ENCODE measurements around the gene IZUMO1R.
"Not testable (repeated sequence)": the region's sequence is repeated elsewhere in the genome, so short reads cannot be mapped to it uniquely, and the experiment has no call there.

The IZUMO1R gene

DNA sequence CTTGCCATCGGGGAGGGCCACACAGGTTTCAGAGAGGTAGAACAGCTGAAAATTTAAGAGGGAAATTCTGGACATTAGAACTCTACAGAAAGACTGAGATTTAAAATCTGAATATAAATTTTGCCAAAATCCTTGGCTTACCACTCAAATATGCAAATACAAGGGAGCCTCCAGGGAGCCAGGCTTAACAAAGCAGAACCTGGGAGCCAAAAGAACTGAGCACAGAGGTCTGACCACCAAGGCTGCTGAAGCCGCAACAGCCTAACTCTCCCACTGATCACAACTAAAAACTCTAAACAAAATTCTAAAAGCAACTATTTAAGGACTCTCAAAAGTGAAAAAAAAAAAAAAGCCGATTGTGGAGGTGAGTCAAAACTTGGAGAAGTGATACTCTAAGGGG, 34.3 kb downstream of the IZUMO1R start:
- no peak overlapping the region for H3K4me2 ChIP-seq (ENCODE audit: low read length)
- no peaks in the 10 kb centered on the region for H3K79me2 ChIP-seq (ENCODE audit: insufficient read depth, low read length)
- no peaks in the 10 kb centered on the region for H3K36me3 ChIP-seq (ENCODE audit: insufficient read depth, low read length)
- H4K20me1 ChIP-seq (ENCODE audit: insufficient read depth, low read length): no peaks in the 10 kb centered on the region
- TF ChIP-seq EZH2 (IDR thresholded peaks at IDR 0.05; ENCODE audit: borderline replicate concordance, low read length): no peak
- H3K4me3 ChIP-seq (ENCODE audit: low read depth, low read length, poor library complexity, severe bottlenecking): no peak overlapping the region
- H3K4me1 ChIP-seq (ENCODE audit: insufficient read depth, low read length, severe bottlenecking): no peaks in the 10 kb centered on the region
- H3K9me3 ChIP-seq (ENCODE audit: low read length): no peaks in the 10 kb centered on the region
- no peaks in the 10 kb centered on the region; the same call in 1 of the 2 replicates for H3K27me3 ChIP-seq (ENCODE audit: insufficient read depth, low read length)
- no peak overlapping the region for H3K9ac ChIP-seq (ENCODE audit: low read length)
- H3K9me2 ChIP-seq (ENCODE audit: low read depth, low read length): no peaks in the 10 kb centered on the region
- no peak overlapping the region for H2AFZ ChIP-seq (ENCODE audit: low read length)
- no peak overlapping the region for H3K27ac ChIP-seq (ENCODE audit: low read depth, low read length, poor library complexity, severe bottlenecking)
- no peaks in the 10 kb centered on the region for H3F3A ChIP-seq (ENCODE audit: insufficient read depth, low read length)

DNA sequence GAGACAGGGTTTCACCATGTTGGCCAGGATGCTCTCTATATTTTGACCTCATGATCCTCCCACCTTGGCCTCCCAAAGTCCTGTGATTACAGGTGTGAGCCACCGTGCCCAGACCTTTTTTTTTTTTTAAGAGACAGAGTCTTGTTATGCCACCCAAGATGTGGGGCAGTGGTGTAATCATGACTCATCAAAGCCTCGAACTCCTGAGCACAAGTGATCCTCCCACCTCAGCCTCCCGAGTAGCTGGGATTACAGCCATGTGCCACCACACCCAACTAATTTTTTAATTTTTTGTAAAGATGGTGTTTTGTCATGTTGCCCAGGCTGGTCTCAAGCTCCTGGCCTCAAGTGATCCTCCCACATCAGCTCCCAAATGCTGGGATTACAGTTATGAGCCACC, 37.9 kb downstream of the IZUMO1R start:
- Histone ChIP-seq H3K9me2 (ENCODE audit: low read depth, low read length) (no peaks in the 10 kb centered on the region), H3K4me3 (ENCODE audit: low read depth, low read length, poor library complexity, severe bottlenecking) (no peak overlapping the region), H3K36me3 (ENCODE audit: insufficient read depth, low read length) (no peaks in the 10 kb centered on the region), H3K9ac (ENCODE audit: low read length) (no peak overlapping the region), H3K79me2 (ENCODE audit: insufficient read depth, low read length) (no peaks in the 10 kb centered on the region), H3K27me3 (ENCODE audit: insufficient read depth, low read length) (no peaks in the 10 kb centered on the region), H3K9me3 (ENCODE audit: low read length) (no peaks in the 10 kb centered on the region), H3K4me1 (ENCODE audit: insufficient read depth, low read length, severe bottlenecking) (no peaks in the 10 kb centered on the region), H3K27ac (ENCODE audit: low read depth, low read length, poor library complexity, severe bottlenecking) (no peak overlapping the region), H4K20me1 (ENCODE audit: insufficient read depth, low read length) (no peaks in the 10 kb centered on the region), H2AFZ (ENCODE audit: low read length) (no peak overlapping the region), H3K4me2 (ENCODE audit: low read length) (no peak overlapping the region), H3F3A (ENCODE audit: insufficient read depth, low read length) (no peaks in the 10 kb centered on the region)
- TF ChIP-seq, protein P1, sequence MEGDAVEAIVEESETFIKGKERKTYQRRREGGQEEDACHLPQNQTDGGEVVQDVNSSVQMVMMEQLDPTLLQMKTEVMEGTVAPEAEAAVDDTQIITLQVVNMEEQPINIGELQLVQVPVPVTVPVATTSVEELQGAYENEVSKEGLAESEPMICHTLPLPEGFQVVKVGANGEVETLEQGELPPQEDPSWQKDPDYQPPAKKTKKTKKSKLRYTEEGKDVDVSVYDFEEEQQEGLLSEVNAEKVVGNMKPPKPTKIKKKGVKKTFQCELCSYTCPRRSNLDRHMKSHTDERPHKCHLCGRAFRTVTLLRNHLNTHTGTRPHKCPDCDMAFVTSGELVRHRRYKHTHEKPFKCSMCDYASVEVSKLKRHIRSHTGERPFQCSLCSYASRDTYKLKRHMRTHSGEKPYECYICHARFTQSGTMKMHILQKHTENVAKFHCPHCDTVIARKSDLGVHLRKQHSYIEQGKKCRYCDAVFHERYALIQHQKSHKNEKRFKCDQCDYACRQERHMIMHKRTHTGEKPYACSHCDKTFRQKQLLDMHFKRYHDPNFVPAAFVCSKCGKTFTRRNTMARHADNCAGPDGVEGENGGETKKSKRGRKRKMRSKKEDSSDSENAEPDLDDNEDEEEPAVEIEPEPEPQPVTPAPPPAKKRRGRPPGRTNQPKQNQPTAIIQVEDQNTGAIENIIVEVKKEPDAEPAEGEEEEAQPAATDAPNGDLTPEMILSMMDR (IDR thresholded peaks at IDR 0.05; ENCODE audit: low read length): no peak
- TF ChIP-seq EZH2 (IDR thresholded peaks at IDR 0.05; ENCODE audit: borderline replicate concordance, low read length): no peak

DNA sequence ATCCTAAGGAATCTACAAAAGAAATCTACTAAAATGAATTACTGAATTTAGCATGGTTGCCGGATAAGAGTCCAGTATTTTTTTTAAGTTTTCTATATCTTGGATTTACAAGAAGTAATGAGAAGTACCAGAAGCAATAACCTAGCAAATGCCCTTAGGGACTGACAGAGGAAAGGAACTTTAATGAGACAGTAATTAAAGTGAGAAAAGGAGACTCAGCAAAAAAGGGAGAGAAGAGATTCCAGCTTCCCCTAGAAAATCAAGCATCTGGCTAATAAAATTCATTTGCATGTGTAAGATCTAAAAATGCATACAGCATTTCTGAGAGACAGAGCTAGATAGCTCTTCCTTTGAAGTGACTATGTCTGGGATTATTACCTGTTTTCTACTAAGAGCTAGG, 39.1 kb downstream of the IZUMO1R start:
- Histone ChIP-seq H3K4me3 (ENCODE audit: low read depth, low read length, poor library complexity, severe bottlenecking) (no peak overlapping the region), H3K9me2 (ENCODE audit: low read depth, low read length) (no peaks in the 10 kb centered on the region), H3F3A (ENCODE audit: insufficient read depth, low read length) (no peaks in the 10 kb centered on the region), H2AFZ (ENCODE audit: low read length) (no peak overlapping the region), H3K4me1 (ENCODE audit: insufficient read depth, low read length, severe bottlenecking) (no peaks in the 10 kb centered on the region), H3K36me3 (ENCODE audit: insufficient read depth, low read length) (no peaks in the 10 kb centered on the region), H4K20me1 (ENCODE audit: insufficient read depth, low read length) (no peaks in the 10 kb centered on the region), H3K79me2 (ENCODE audit: insufficient read depth, low read length) (no peaks in the 10 kb centered on the region), H3K9ac (ENCODE audit: low read length) (no peak overlapping the region), H3K9me3 (ENCODE audit: low read length) (no peaks in the 10 kb centered on the region), H3K27me3 (ENCODE audit: insufficient read depth, low read length) (no peaks in the 10 kb centered on the region), H3K27ac (ENCODE audit: low read depth, low read length, poor library complexity, severe bottlenecking) (no peak overlapping the region), H3K4me2 (ENCODE audit: low read length) (no peak overlapping the region)
- TF ChIP-seq, protein P1 (IDR thresholded peaks at IDR 0.05; ENCODE audit: low read length): no peak
- no peak for TF ChIP-seq EZH2 (IDR thresholded peaks at IDR 0.05; ENCODE audit: borderline replicate concordance, low read length)

DNA sequence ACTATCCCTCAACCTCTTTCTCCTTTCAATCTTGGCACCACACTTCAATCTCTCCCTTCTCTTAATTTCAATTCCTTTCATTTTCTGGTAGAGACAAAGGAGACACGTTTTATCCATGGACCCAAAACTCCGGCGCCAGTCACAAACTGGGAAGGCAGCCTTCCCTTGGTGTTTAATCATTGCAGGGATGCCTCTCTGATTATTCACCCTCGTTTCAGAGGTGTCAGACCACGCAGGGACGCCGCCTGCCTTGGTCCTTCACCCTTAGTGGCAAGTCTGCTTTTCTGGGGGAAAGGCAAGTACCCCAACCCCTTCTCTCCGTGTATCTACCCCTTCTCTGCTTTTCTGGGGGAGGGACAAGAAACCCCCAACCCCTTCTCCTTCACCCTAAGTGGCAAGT, 41.9 kb downstream of the IZUMO1R start:
- H3K27ac ChIP-seq (ENCODE audit: low read depth, low read length, poor library complexity, severe bottlenecking); H3K4me2 ChIP-seq (ENCODE audit: low read length); H3K27me3 ChIP-seq (ENCODE audit: insufficient read depth, low read length); H4K20me1 ChIP-seq (ENCODE audit: insufficient read depth, low read length); H3K9me2 ChIP-seq (ENCODE audit: low read depth, low read length); H2AFZ ChIP-seq (ENCODE audit: low read length); H3K9me3 ChIP-seq (ENCODE audit: low read length); H3K9ac ChIP-seq (ENCODE audit: low read length); H3K4me1 ChIP-seq (ENCODE audit: insufficient read depth, low read length, severe bottlenecking); H3K36me3 ChIP-seq (ENCODE audit: insufficient read depth, low read length); H3K4me3 ChIP-seq (ENCODE audit: low read depth, low read length, poor library complexity, severe bottlenecking); H3K79me2 ChIP-seq (ENCODE audit: insufficient read depth, low read length); H3F3A ChIP-seq (ENCODE audit: insufficient read depth, low read length): not testable (repeated sequence)

DNA sequence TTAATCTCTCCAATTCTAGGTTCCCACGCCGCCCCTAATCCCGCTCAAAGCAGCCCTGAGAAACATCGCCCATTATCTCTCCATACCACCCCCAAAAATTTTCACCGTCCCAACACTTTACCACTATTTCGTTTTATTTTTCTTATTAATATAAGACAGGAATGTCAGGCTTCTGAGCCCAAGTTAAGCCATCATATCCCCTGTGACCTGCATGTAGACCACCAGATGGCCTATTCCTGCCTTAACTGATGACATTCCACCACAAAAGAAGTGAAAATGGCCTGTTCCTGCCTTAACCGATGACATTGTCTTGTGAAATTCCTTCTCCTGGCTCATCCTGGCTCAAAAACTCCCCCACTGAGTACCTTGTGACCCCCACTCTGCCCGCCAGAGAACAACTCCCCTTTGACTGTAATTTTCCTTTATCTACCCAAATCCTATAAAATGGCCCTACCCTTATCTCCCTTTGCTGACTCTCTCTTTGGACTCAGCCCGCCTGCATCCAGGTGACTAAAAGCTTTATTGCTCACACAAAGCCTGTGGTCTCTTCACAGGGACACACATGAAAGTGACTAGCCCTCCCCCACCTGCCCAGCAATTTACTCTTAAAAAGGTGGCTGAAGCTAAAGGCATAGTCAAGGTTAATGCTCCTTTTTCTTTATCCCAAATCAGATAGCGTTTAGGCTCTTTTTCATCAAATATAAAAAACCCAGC, 46.6 kb downstream of the IZUMO1R start:
- not testable (repeated sequence) for H3K36me3 ChIP-seq (ENCODE audit: insufficient read depth, low read length); H4K20me1 ChIP-seq (ENCODE audit: insufficient read depth, low read length); H3K9ac ChIP-seq (ENCODE audit: low read length); H3K27me3 ChIP-seq (ENCODE audit: insufficient read depth, low read length); H3K9me3 ChIP-seq (ENCODE audit: low read length); H3F3A ChIP-seq (ENCODE audit: insufficient read depth, low read length); H3K9me2 ChIP-seq (ENCODE audit: low read depth, low read length); H2AFZ ChIP-seq (ENCODE audit: low read length); H3K4me2 ChIP-seq (ENCODE audit: low read length); H3K4me3 ChIP-seq (ENCODE audit: low read depth, low read length, poor library complexity, severe bottlenecking); H3K27ac ChIP-seq (ENCODE audit: low read depth, low read length, poor library complexity, severe bottlenecking); H3K4me1 ChIP-seq (ENCODE audit: insufficient read depth, low read length, severe bottlenecking); H3K79me2 ChIP-seq (ENCODE audit: insufficient read depth, low read length)

All from OCI-LY1 (cell line).